HS-27A (cell line): ENCODE results near the gene CNOT9.
A peak's percentile ranks its signal among the peaks of the same experiment; 100 is the strongest.
"Not testable (repeated sequence)": the region's sequence is repeated elsewhere in the genome, so short reads cannot be mapped to it uniquely, and the experiment has no call there.

Experiments used
- DNase-seq: peaks from one replicate; pipeline ENCODE4 v3.0.0-alpha.2; 2012; ENCODE audit warnings: low read depth, missing footprints

CNOT9 gene

GRCh38 chr2:218568190-218569037 is at the start of gene CNOT9, which contains the start of gene USP37:
Gene CNOT9, plus strand, starts transcription at chr2:218568839. Its CDS starts 116 bp downstream, at chr2:218568955.
Gene USP37, minus strand, starts transcription at chr2:218568351. Its CDS starts 9,698 bp downstream, at chr2:218558653.
- peak; percentile 79 for DNase-seq

GRCh38 chr2:218518876-218519275 is 49.8 kb upstream of the CNOT9 start:
- DNase-seq = no peak

- no peak for DNase-seq
These were observed 45.0 kb upstream of the CNOT9 start for GRCh38 chr2:218523651-218524050.

- DNase-seq = not testable (repeated sequence)
These were observed 40.2 kb upstream of the CNOT9 start for GRCh38 chr2:218528409-218528808.

- no peak for DNase-seq
These were observed 38.6 kb upstream of the CNOT9 start for GRCh38 chr2:218529990-218530389.

GRCh38 chr2:218536804-218537494 is 31.7 kb upstream of the CNOT9 start:
- no peak for DNase-seq

- DNase-seq = no peak
These were observed 28.6 kb upstream of the CNOT9 start for GRCh38 chr2:218540015-218540414.

- no peak for DNase-seq
These were observed 22.6 kb upstream of the CNOT9 start for GRCh38 chr2:218546012-218546411.

- DNase-seq = no peak
These were observed 21.1 kb upstream of the CNOT9 start for GRCh38 chr2:218547511-218547910.

- no peak for DNase-seq
These were observed 20.7 kb upstream of the CNOT9 start for GRCh38 chr2:218547978-218548377.

GRCh38 chr2:218554225-218554624 is 14.4 kb upstream of the CNOT9 start:
- not testable (repeated sequence) for DNase-seq

- no peak for DNase-seq
These were observed 13.1 kb upstream of the CNOT9 start for GRCh38 chr2:218555527-218555926.

- DNase-seq = no peak
These were observed 10.7 kb upstream of the CNOT9 start for GRCh38 chr2:218557941-218558340.

GRCh38 chr2:218558986-218559385 is 9.7 kb upstream of the CNOT9 start:
- no peak for DNase-seq

GRCh38 chr2:218564056-218564455 is 4.6 kb upstream of the CNOT9 start:
- DNase-seq = no peak

GRCh38 chr2:218566296-218566695 is 2.3 kb upstream of the CNOT9 start:
- DNase-seq = no peak

- DNase-seq = no peak
These were observed 846 bp upstream of the CNOT9 start for GRCh38 chr2:218567797-218568189.

GRCh38 chr2:218569038-218569431 is 396 bp downstream of the CNOT9 start:
- DNase-seq = no peak

GRCh38 chr2:218569661-218570500 is 1.2 kb downstream of the CNOT9 start:
- no peak for DNase-seq

GRCh38 chr2:218570850-218571249 is 2.2 kb downstream of the CNOT9 start:
- DNase-seq = no peak

GRCh38 chr2:218576854-218577253 is 8.2 kb downstream of the CNOT9 start:
- no peak for DNase-seq

GRCh38 chr2:218577482-218578220 is 9.0 kb downstream of the CNOT9 start:
- DNase-seq = no peak
